DMS 273 (cell line): Measurements from ENCODE around the gene RIMS1.
"Not testable (repeated sequence)": the region's sequence is repeated elsewhere in the genome, so short reads cannot be mapped to it uniquely, and the experiment has no call there.

Experiments
- DNase-seq: peaks from one replicate; lab custom pipeline; 2025; ENCODE audit not compliant: unreplicated experiment; lab: John Stamatoyannopoulos, UW

The RIMS1 gene

DNA sequence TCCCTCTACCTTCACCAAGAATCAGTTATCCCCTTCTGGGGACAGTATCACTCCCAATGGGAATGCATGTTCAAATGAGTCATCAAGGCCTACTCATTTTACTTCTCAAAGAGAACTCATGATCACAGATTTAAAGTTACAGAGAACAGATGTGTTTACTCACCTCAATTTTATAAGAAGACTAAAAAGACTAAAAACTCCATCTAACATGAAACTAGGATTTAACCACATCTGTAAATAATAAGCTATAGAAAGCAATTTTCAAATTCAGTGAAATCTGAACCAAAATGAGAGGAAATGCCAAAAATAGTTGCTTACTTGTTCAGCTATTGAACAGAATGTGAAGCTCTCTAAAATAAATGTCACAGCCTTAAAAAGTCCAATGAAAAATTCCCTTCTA is 435.4 kb downstream of the RIMS1 start:
- DNase-seq: no peak

DNA sequence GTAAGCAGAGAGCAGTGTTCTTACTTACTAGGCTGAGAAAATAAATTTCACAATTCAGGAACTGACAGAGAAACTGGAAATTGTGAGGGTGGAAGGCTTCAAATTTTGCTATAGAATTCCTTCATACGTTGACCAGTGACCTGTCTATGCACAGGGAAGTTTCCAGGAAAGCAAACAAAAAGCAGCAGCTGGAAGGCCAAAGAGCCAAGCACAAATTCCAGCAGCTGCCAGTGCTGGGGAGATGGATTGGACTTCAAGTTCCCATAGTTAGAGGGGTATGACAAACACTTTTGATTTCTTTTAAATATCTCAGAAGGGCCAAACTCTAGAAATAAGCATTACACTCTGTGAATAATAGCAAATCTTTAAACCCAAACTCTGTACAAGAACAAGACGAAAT is 436.4 kb downstream of the RIMS1 start:
- DNase-seq: no peak

DNA sequence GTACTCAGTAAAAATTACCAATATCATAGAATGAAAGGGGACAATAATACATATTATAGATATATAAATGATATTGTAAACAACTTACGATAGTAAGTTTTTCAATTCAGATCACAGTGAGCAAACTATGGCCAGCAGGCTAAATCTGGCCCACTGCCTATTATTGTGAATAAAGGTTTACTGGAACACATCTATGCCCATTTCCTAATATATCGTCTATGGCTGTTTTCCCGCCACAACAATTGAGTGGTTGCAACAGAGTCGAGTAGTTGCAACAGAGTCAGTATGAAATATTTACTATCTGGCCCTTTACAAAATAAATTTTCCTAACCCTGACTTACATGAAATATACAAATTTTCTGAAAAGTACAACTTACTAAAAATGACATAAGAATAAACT is 438.2 kb downstream of the RIMS1 start:
- no peak for DNase-seq

DNA sequence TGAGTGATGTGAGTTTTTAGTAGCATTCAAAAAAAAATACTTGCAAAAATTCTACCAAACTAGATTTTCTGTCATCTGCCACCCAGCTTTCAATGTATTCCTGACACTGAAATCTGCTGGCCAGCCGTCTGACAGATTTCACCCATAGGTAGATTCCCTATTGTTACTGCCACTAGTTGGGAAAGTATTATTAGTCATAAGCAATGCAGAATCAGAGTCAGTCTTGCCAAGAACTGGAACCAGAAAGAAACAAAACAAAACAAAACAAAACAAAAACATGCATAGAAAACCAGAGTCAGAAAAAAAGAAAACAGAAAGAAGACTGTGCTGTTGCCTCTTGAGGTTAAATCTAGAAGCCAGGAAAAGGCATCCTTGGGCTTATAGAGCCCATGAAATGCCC is 442.4 kb downstream of the RIMS1 start:
- DNase-seq: no peak

DNA sequence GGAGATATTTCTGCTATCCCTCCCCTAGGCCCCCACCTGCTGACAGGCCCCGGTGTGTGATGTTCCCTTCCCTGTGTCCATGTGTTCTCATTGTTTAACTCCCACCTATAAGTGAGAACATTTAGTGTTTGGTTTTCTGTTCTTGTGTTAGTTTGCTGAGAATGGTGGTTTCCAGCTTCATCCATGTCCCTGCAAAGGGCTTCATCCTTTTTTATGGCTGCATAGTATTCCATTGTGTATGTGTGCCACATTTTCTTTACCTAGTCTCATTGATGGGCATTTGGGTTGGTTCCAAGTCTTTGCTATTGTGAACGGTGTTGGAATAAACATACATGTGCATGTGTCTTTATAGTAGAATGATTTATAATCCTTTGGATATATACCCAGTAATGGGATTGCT is 448.9 kb downstream of the RIMS1 start:
- DNase-seq: not testable (repeated sequence)

DNA sequence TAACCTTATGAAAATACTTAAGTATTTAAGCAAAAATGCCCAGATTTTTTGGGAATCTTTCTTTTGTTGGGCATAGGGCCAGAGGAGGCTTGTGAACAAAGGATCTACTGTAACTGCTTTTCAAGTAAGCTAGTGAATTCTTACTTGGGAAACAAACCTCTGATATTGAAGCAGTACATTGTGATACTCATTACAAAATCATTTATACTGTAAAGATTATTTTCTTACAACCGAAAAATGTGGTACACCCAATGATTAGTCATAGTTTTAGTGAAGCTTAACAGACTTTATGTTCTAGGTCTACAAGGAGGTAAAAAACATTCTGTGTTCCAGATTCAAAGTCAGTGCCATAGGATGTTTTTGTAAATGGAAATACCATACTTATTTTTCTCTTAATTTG is 462.6 kb downstream of the RIMS1 start:
- DNase-seq: no peak

DNA sequence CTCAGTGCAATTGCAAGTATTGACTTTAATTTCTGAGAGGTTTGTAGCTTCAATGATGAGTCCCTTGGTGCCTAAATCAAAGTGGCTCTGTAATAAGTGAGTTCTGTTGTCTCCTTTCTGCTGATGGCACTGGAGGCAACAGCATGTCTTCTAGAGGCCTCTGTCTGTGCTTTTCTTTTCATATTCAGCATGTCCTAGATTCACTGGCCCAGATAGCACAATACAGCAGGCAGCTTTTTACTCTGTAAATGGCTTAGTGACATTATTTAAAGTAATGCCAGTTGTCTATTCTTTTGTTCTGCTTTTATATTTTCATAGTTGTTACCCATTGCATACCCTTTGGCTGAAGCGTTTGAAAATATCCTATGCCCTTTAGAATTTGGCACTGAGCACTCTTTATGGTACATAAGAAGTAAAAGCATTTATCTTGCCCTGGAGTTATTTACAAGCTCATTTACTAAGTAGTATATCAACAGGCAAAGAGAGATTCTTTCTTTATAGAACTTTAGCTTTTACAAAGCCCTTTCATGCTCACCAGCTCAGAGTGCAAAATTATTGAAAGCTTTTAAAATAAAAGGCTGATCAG is 464.0 kb downstream of the RIMS1 start:
- no peak for DNase-seq

DNA sequence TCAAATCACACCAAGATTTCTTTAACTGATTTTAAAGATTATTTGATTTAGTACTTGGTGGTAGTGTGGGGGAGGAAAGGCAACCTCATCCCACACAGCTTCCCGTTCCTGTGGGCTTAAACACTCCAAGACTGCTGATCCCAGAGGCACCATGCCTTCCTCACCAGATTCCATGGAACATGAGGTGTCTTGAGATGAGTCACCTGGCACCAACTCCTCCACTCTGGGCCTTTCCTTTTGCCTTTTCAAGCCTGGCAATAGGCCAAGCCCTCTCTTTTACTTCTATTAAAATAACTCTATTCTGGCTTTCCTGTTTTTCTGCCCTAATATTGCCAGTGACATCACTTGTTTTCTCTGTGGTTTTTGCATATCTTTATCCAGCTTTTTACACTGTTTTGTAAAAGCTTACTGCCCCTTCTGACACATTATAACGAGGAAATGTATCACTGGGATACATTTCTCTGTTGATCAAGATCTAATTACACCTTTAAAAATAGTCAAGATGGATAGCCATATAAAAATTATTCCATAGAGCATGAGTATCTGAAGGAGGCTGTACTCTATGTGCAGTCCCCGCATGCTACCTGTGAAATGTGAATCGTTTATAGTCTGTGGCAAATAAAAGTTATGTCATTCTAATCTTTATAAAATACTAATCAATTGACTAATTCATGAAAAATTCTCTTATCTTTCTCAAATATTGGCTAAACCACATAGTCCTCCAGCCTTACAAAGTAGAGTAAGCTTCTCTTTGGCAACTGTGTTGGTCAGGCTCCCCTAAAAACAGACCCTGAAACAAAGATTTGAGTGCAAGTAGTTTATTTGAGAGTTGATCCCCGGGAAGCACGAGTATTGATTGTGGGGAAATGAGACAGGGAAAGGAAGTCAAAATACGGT is 477.7 kb downstream of the RIMS1 start:
- no peak for DNase-seq

DNA sequence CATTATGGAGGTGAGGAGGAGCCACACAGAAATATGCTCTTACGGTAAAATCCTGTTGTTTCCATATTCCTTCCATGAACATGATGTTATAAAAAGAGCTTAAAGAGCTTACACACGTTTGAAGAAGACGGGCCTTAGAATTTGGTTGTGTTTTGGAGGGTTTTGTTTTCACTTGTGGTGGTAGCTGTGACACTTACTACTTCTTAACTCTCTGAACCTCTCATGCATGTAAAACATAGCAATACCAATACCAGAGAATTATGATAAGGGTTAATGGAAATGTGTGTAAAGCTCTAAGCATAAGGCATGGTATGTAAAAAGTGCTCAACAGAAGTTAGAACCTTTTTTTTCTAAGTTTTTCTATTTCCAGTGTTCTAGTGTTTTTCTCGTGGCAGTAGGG is 479.4 kb downstream of the RIMS1 start:
- no peak for DNase-seq

DNA sequence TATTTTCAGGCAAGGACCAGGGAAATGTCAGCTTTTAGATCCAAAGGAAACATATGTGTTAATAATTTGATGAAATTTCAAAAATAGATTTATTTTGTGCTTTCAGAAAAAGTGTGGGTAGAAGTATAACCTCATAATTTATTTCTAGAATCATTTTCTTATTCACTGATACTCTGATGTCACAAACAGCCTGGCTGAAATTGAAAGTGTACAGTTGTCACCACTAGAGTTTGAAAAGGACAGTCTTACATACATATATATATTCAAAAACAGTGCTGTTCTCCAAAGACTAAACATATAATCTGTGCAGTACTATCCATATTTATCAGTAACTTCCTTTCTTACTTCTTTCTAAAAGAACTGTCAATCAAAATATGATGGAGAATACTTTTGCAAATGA is 481.1 kb downstream of the RIMS1 start:
- DNase-seq: no peak

DNA sequence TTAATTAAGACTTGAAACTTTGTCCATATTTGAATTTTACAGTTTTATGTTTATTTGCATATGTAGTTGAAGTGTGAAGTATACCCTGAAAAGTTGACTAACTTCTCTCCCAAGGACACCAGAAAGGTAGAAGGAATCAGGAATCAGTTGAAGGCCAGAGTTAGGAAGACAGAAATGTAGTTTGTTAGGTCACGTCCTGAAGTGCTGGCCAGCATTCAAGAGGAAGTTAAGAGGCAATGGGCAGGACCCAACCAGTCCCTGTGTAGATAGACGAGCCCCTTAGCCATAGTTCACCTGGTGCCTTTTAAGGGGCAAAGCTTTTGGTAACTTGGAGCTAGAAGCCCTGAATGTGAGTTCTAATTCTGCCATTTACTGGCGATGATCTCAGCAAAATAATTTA is 485.1 kb downstream of the RIMS1 start:
- no peak for DNase-seq

DNA sequence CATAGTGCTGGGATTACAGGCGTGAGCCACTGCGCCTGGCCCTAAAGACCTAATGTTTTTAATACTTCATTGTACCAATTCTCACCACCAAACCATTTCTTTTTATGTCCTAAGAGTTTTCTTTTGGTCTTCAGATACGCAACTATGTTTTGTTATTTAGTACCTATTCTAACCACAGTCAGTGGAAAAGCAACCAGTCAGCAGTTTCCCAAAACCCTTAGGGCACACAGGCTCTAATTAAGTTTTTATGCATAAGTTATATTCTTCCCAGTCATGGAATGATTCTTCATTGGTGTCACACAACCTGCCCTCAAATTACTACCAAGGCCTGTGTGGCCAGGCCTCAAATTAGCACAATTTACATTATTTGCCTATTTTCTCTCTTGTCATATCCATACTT is 487.8 kb downstream of the RIMS1 start:
- DNase-seq: no peak

DNA sequence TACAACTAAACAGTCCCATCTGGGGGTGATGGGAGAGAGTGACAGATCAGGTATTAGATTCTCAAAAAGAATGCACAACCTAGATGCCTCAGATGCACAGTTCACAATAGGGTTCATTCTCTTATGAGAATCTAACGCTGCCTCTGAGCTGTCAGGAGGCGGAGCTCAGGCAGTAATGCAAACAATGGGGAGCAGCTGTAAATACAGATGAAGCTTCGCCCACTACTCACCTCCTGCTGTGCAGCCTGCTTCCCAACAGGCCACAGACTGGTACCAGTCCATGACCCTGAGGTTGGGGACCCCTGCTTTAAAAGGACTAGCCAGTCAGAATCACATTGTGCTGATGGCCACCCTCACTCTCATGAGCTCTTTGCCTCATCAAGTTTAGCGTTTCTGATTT is 488.5 kb downstream of the RIMS1 start:
- no peak for DNase-seq

DNA sequence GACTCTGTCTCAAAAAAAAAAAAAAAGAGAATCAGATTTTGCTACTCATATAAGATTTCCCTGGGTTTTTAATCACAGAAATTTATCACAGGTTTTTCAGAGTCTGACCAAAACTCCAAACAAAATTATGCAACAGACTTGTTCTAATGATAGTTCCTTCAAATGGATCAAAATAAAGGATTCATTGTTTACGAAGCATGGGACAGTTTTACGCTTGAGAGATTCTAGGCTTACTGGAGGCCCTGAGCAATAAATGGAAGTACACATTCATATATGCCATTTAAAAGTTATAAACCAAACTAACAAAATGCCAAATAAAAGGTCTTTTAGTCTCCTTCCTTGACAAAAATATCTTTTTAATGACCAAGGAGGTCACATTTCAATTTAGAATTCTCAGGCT is 490.4 kb downstream of the RIMS1 start:
- DNase-seq: no peak

DNA sequence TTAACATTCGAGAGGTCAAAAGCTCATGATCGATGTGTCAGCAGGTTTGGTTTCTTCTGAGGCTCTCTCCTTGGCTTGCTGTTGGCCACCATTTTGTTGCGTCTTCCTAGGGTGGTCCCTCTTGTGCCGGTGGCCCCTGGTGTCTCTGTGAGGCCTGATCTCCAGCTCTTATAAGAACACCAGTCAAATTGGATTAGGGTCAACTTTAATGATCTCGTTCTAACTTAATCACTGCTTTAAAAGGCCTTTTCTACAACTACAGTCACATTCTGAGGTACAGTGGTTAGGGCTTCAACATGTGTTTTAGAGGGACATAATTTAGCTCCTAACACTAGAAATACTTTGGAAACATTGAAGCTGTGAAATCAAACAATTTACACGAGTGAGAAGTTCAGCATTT is 494.7 kb downstream of the RIMS1 start:
- no peak for DNase-seq

DNA sequence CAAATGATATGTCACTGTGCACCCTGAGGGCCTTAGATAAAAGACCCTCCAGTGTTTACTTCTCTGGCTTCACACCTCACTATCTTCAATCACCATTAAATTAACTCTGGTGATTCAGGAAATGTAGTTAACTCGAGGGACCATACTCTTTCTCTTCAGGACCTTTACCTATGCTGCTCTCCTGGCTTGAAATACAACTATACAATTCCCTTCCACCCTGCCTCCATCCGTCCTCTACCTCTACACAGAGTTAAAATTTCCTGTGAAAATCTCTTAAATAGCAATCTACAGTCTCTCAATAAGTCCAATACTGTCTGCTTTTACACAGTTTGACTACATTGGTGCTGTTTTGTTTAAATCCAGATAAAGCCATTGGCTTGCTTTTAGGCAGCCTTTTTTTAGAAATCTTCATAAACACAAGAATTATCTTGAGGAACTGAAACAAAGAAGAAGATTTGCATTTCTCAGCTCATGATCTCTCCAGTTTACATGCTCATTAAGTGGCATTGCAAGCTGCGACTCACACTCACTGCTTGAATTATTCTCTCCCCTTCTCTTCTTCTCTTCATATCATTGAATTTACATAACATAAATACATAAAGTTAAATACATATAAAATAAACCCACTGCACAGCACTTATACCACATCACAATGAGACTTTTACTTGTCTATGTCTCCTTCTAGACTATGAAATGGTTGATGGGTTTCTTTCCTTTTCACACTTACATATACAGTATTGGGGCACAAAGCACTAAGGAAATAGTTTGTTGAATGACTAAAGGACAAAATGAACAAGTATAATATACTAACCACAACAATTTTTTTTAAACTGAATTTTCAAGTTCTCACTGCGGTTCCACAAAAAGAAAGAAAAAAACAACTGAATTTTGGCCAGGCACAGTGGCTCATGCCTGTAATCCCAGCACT is 496.5 kb downstream of the RIMS1 start:
- DNase-seq: no peak

DNA sequence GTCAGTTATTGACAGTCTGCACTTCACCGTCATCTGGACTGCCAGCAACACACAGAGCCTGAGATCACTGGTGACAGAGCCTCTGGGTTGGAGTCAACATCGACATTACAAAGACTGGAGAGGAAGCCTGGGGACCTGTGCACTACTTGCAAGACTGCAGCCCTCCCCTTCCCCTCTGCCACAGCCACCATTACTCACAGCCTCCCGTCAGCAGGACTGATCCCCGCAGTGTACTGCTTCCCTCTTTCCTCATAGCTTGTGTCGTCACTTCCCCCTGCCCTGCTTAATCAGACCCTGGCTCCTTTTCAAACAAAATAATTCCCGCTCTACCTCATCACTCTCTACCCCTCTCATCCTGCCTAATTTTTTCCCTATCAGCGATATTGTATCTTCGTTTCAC is 500.0 kb downstream of the RIMS1 start:
- DNase-seq: no peak

DNA sequence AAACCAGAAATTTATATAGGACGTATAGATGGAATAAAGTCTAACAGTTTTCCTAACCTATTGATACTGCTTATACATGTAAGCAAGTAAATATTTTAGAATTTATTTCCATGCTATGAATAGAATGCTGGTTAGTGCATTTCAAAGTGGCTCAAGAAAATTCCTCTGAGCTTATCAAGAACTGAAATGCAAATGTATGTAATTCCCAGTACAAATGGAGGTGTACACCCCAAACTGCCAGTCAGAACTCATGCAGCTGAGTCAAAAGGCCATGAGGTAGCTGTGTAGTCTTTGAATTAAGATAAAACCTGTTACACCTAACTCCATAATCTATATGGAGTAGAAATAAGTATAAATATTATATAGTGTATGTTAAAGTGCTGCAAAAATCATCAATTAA is 503.3 kb downstream of the RIMS1 start:
- no peak for DNase-seq

DNA sequence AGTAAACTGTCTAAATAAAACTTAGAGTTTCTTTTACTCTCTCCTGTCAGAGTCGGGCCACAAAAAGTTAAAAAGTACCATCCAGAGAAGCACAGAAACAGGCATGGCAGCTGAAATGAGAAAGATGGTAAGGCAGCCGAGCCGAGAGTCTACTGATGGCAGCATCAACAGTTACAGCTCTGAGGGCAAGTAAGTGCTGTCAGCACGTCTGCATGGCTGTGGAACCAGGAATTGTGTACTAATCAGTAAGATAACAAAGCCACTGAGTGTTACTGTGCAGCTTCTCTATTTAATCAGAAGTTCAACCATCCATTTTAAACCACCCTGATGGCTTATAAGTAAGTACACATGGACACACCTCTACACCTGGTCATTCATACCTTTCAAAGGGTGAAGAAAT is 504.2 kb downstream of the RIMS1 start:
- DNase-seq: no peak

DNA sequence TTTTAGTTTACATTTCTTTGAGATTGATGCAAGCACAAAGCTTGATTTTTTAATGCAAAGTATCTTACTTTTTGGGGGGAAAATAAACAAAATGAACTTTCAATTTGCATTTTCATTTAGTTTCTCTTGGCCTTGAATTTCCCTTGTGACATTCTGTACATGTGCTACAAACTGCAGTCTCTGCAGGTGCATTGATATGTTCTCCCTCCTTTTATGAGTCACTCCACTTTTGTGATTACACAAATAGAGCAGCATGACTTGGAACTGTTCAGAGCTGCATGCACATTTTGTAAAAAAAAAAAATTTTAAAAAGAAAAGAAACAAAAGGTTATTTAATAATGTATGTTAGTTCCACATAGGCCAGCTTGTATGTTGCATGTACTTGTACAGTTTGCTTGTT is 515.5 kb downstream of the RIMS1 start:
- DNase-seq: no peak

DNA sequence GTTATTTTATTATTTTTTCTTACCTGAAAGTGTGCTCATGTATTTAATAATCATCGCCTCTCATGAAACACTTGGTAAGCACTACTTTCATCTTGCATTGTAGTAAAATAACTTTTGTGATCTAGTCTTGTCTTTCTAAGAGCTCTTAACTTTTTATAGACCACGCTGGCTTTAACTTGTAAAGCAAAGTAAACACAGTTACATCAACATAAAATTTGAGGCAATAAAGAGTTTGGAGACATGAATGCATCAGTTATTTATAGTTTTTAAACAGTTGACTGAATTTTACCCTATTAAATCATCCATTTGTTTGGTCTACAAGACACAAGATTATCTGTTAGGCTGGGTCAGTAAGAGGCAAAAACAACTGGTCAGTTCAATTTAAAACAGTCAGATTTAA is 517.1 kb downstream of the RIMS1 start:
- DNase-seq: no peak

DNA sequence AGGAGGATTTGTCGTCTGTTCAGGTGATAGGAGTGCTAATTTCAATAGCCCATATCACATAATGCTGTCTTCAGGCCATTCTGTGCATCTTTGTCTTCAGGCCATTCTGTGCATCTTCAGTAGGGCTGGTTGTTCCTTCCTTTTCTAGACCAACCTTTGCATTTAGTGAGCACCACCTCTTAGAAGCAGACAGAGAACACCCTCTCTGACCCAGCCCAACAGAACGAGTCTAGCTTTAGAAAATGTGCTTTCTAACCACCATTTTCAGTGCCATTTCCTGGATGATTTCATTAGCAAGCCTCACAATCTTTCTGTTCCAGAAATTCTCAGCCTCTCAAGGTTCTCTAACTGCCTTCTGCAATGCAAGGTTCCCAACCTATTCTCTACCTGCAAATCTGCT is 520.2 kb downstream of the RIMS1 start:
- no peak for DNase-seq
